Gastrocnemius medialis (tissue), 4 donors: ENCODE data around the gene FCER2. TPM values are rescaled to one million over a fixed set of nuclear protein-coding genes. Genes with fewer than 3 reads are reported as not detected.

Experiments used
- ATAC-seq, 2 donors: fragments of 150-250 bp; one replicate each; pipeline ENCODE4 v1.9.1; 2016
- DNase-seq, 2 donors: peaks; one replicate each; pipeline ENCODE4 v3.0.0-alpha.2; 2019
- H3K27ac ChIP-seq, 4 donors: fragments of 200-600 bp; sonication (generic); 1 replicate in 1 of 4; 2 replicates in 3 of 4; pipeline ENCODE4 v1.5.1; 2016 to 2018; ENCODE audit warnings: mild to moderate bottlenecking in 2 of 4, moderate library complexity in 1 of 4
- H3K27me3 ChIP-seq, 3 donors: fragments of 200-600 bp; sonication (generic) in 2 of 3; 1 replicate in 1 of 3; 2 replicates in 2 of 3; pipeline versions ENCODE4 v1.5.1 to v1.6.0; 2016 to 2019; ENCODE audit warnings: mild to moderate bottlenecking in 1 of 3, moderate library complexity in 1 of 3
- H3K36me3 ChIP-seq, 2 donors: fragments of 200-600 bp; sonication (generic) in 1 of 2; one replicate each; pipeline ENCODE4 v1.5.1; 2017 to 2018
- H3K4me1 ChIP-seq, 2 donors: fragments of 200-600 bp; sonication (generic) in 1 of 2; one replicate each; pipeline ENCODE4 v1.5.1; 2016 to 2017; ENCODE audit warnings: mild to moderate bottlenecking in 2 of 2
- H3K4me3 ChIP-seq, 4 donors: fragments of 200-600 bp; sonication (generic) in 3 of 4; 1 replicate in 1 of 4; 2 replicates in 3 of 4; pipeline ENCODE4 v1.5.1; 2016 to 2019; ENCODE audit warnings: mild to moderate bottlenecking in 2 of 4
- H3K9me3 ChIP-seq, 3 donors: fragments of 200-600 bp; sonication (generic) in 2 of 3; 1 replicate in 1 of 3; 2 replicates in 2 of 3; pipeline ENCODE4 v1.5.1; 2016 to 2019
- CTCF ChIP-seq, 5 experiments: fragments of 450-650 bp in 3 of 5; fragments of 200-600 bp in 2 of 5; sonication (generic) in 2 of 5; IDR thresholded peaks in 4 of 5; conservative IDR thresholded peaks in 1 of 5; 1 replicate in 4 of 5; 2 replicates in 1 of 5; pipeline ENCODE4 v1.5.1; 2016 to 2019; ENCODE audit warnings: antibody characterized with exemption in 5 of 5, mild to moderate bottlenecking in 3 of 5, moderate library complexity in 3 of 5
- POLR2A ChIP-seq, 2 donors: fragments of 450-650 bp; IDR thresholded peaks; one replicate each; pipeline ENCODE4 v1.6.1; 2017; ENCODE audit warnings: antibody characterized with exemption in 2 of 2, mild to moderate bottlenecking in 2 of 2, moderate library complexity in 2 of 2
- in situ Hi-C, 4 donors: fragments of 200-750 bp; cut with MboI; loops; one replicate each; pipeline versions ENCODE4 v1.15.0 to v1.8.0; 2017; ENCODE audit warnings: low sequenced_read_pairs in 4 of 4
- intact Hi-C: fragments of 100-400 bp; cut with DNase I; formaldehyde crosslinking; loops from one replicate; pipeline ENCODE4 v1.15.1; 2023; ENCODE audit warnings: low total_unique reads
- total RNA-seq, 4 donors: library from RNA; depleted of rRNA; stranded (reverse); fragments of >200 nt; gene quantifications; one replicate each; pipeline versions ENCODE4 v1.1.0 to v1.2.3, GENCODE V29; 2016

The FCER2 gene
- total RNA-seq, 4 donors from 2014 or later, result not detected

GRCh38 chr19:7736148-7736547, 34.2 kb upstream of the FCER2 start:
- Histone ChIP-seq H3K9me3 (no peaks in the 10 kb centered on the region), H3K27me3 (peaks cover under 1 to 11% (median 11%) of the 10 kb centered on the region in 3 donors), H3K4me1 (no peaks in the 10 kb centered on the region), H3K36me3 (no peaks in the 10 kb centered on the region), H3K27ac (no peak overlapping the region), H3K4me3 (no peak overlapping the region)
- no peak for ATAC-seq
- no peak for DNase-seq
- no peak for TF ChIP-seq CTCF (IDR thresholded peaks at IDR 0.05 in 4 of 5, conservative IDR thresholded peaks at IDR 0.05 in 1 of 5)
- no peak for TF ChIP-seq POLR2A (IDR thresholded peaks at IDR 0.05)
- intact Hi-C loops, result no loop called here
- in situ Hi-C loops, result no loop called here

- intact Hi-C loops, result no loop called here
- H3K4me1 ChIP-seq, result no peaks in the 10 kb centered on the region
- no peaks in the 10 kb centered on the region for H3K36me3 ChIP-seq
- H3K4me3 ChIP-seq, result no peak overlapping the region
- DNase-seq (no peak), ATAC-seq (no peak)
- no peak for TF ChIP-seq CTCF (IDR thresholded peaks at IDR 0.05 in 4 of 5, conservative IDR thresholded peaks at IDR 0.05 in 1 of 5)
- no peak for TF ChIP-seq POLR2A (IDR thresholded peaks at IDR 0.05)
- in situ Hi-C loops, result no loop called here
- no peaks in the 10 kb centered on the region for H3K9me3 ChIP-seq
- H3K27me3 ChIP-seq, result peaks cover 10 to 26% (median 26%) of the 10 kb centered on the region in 3 donors
- no peak overlapping the region for H3K27ac ChIP-seq
Observed at GRCh38 chr19:7734220-7735203, 32.6 kb upstream of the FCER2 start.

- Histone ChIP-seq H3K9me3 (no peaks in the 10 kb centered on the region), H3K4me3 (no peak overlapping the region), H3K27me3 (peaks cover 20 to 34% (median 32%) of the 10 kb centered on the region in 3 donors), H3K4me1 (no peaks in the 10 kb centered on the region), H3K36me3 (no peaks in the 10 kb centered on the region), H3K27ac (no peak overlapping the region)
- in situ Hi-C loops, result no loop called here
- no peak for TF ChIP-seq CTCF (IDR thresholded peaks at IDR 0.05 in 4 of 5, conservative IDR thresholded peaks at IDR 0.05 in 1 of 5)
- intact Hi-C loops, result no loop called here
- no peak for DNase-seq
- ATAC-seq, result no peak
Observed at GRCh38 chr19:7733376-7733775, 31.4 kb upstream of the FCER2 start.

- no peak for ATAC-seq
Observed at GRCh38 chr19:7732045-7732444, 30.1 kb upstream of the FCER2 start, which contains the start of gene CLEC4G. TSS of gene CLEC4G (minus strand) at chr19:7732110. CDS start at chr19:7732102, 8 bp downstream.

More at GRCh38 chr19:7732045-7732444, 30.1 kb upstream of the FCER2 start, which contains the start of gene CLEC4G:
- in situ Hi-C loops, result no loop called here
- no peak within 1 kb of the TSS for H3K27ac ChIP-seq
- no peak for DNase-seq
- H3K36me3 ChIP-seq, result no peaks in the 10 kb centered on the region
- intact Hi-C loops, result no loop called here
- TF ChIP-seq CTCF (IDR thresholded peaks at IDR 0.05 in 4 of 5, conservative IDR thresholded peaks at IDR 0.05 in 1 of 5), result no peak
- no peak for TF ChIP-seq POLR2A (IDR thresholded peaks at IDR 0.05)
- no peaks in the 10 kb centered on the region for H3K4me1 ChIP-seq
- H3K9me3 ChIP-seq, result no peaks in the 10 kb centered on the region
- no peak within 1 kb of the TSS for H3K4me3 ChIP-seq
- peaks cover 23 to 34% (median 32%) of the 10 kb centered on the region in 3 donors for H3K27me3 ChIP-seq
